ENCODE data around the gene RSAD1.

RSAD1 gene

GRCh38 chr17:50478391-50479381 lies at the start of gene RSAD1:
Gene RSAD1 (plus strand): TSS chr17:50478860. CDS start chr17:50478885, 25 bp downstream.
- DNase-seq (ENCODE audit: low spot score), result peak; percentile 91

- DNase-seq (ENCODE audit: low spot score), result no peak
Measured at GRCh38 chr17:50429793-50430192, 48.9 kb upstream of the RSAD1 start.

- no peak for DNase-seq (ENCODE audit: low spot score)
Measured at GRCh38 chr17:50430821-50431618, 47.6 kb upstream of the RSAD1 start.

- no peak for DNase-seq (ENCODE audit: low spot score)
Measured at GRCh38 chr17:50432125-50432762, 46.4 kb upstream of the RSAD1 start.

GRCh38 chr17:50437409-50437808 lies 41.3 kb upstream of the RSAD1 start:
- no peak for DNase-seq (ENCODE audit: low spot score)

- DNase-seq (ENCODE audit: low spot score), result no peak
Measured at GRCh38 chr17:50439008-50439407, 39.7 kb upstream of the RSAD1 start.

- no peak for DNase-seq (ENCODE audit: low spot score)
Measured at GRCh38 chr17:50440172-50440837, 38.4 kb upstream of the RSAD1 start.

- no peak for DNase-seq (ENCODE audit: low spot score)
Measured at GRCh38 chr17:50440838-50441829, 37.5 kb upstream of the RSAD1 start.

GRCh38 chr17:50443505-50443974 lies 35.1 kb upstream of the RSAD1 start:
- no peak for DNase-seq (ENCODE audit: low spot score)

- no peak for DNase-seq (ENCODE audit: low spot score)
Measured at GRCh38 chr17:50444841-50445715, 33.6 kb upstream of the RSAD1 start.

GRCh38 chr17:50445730-50446325 lies 32.8 kb upstream of the RSAD1 start:
- no peak for DNase-seq (ENCODE audit: low spot score)

- no peak for DNase-seq (ENCODE audit: low spot score)
Measured at GRCh38 chr17:50447870-50448595, 30.6 kb upstream of the RSAD1 start.

GRCh38 chr17:50448643-50449042 lies 30.0 kb upstream of the RSAD1 start:
- DNase-seq (ENCODE audit: low spot score), result no peak

GRCh38 chr17:50451943-50452629 lies 26.6 kb upstream of the RSAD1 start:
- peak; percentile 30 for DNase-seq (ENCODE audit: low spot score)

GRCh38 chr17:50452630-50453300 lies 25.9 kb upstream of the RSAD1 start:
- DNase-seq (ENCODE audit: low spot score), result peak; percentile 81

GRCh38 chr17:50453901-50454300 lies 24.8 kb upstream of the RSAD1 start:
- DNase-seq (ENCODE audit: low spot score), result no peak

GRCh38 chr17:50457621-50458020 lies 21.0 kb upstream of the RSAD1 start:
- no peak for DNase-seq (ENCODE audit: low spot score)
